GM12872 (cell line): ENCODE data around the gene MC1R.

Experiments used
- CTCF ChIP-seq: IDR thresholded peaks from 3 replicates; pipeline ENCODE4 v1.5.1; 2011; ENCODE audit warnings: low read depth, mild to moderate bottlenecking, low read length, moderate library complexity; ENCODE audit not compliant: insufficient read depth

Gene MC1R

GRCh38 chr16:89880477-89881367 is 37.9 kb upstream of the MC1R start:
- TF ChIP-seq CTCF, result no peak

GRCh38 chr16:89881368-89881730 is 37.3 kb upstream of the MC1R start:
- no peak for TF ChIP-seq CTCF

- TF ChIP-seq CTCF, result no peak
These were observed 35.2 kb upstream of the MC1R start for GRCh38 chr16:89883346-89884040.

- no peak for TF ChIP-seq CTCF
These were observed 34.6 kb upstream of the MC1R start for GRCh38 chr16:89884041-89884421.

GRCh38 chr16:89887243-89887642 is 31.4 kb upstream of the MC1R start:
- TF ChIP-seq CTCF, result no peak

GRCh38 chr16:89890200-89890599 is 28.5 kb upstream of the MC1R start:
- TF ChIP-seq CTCF, result no peak

- no peak for TF ChIP-seq CTCF
These were observed 27.6 kb upstream of the MC1R start for GRCh38 chr16:89890886-89891657.
